GM23338 (cell line): ENCODE data around the gene MAST4. TPM values are rescaled to one million over a fixed set of nuclear protein-coding genes. Genes with fewer than 3 reads are reported as not detected.

Experiments
- ATAC-seq: fragments of 200-7000 bp; cut with Tn5 transposase; 3 replicates; pipeline ENCODE4 v1.9.1; 2020
- DNase-seq: peaks from one replicate; pipeline ENCODE4 v3.0.0-alpha.2; 2015; ENCODE audit warnings: low spot score
- H2AFZ ChIP-seq: fragments of 200-600 bp; sonication (generic); 2 replicates; pipeline ENCODE4 v1.8.0; 2016; ENCODE audit warnings: antibody characterized with exemption, mild to moderate bottlenecking, moderate library complexity
- H3F3A ChIP-seq: fragments of 200-600 bp; sonication (generic); replicated peaks from 2 replicates; pipeline ENCODE4 v1.8.0; 2017; ENCODE audit warnings: antibody characterized with exemption, mixed run types, low read depth
- H3K27ac ChIP-seq: fragments of 200-600 bp; sonication (generic); 2 replicates; pipeline ENCODE4 v1.6.1; 2016; ENCODE audit warnings: low read depth
- H3K27me3 ChIP-seq: fragments of 200-600 bp; sonication (generic); 2 replicates; pipeline ENCODE4 v1.8.0; 2016; ENCODE audit warnings: mild to moderate bottlenecking, mixed run types, moderate library complexity; ENCODE audit not compliant: insufficient read depth
- H3K36me3 ChIP-seq: fragments of 200-600 bp; sonication (generic); 2 replicates; pipeline ENCODE4 v1.8.0; 2016; ENCODE audit warnings: mild to moderate bottlenecking; ENCODE audit not compliant: insufficient read depth
- H3K4me1 ChIP-seq: fragments of 200-600 bp; sonication (generic); 2 replicates; pipeline ENCODE4 v1.8.0; 2016; ENCODE audit warnings: mild to moderate bottlenecking, moderate library complexity; ENCODE audit not compliant: insufficient read depth
- H3K4me2 ChIP-seq: fragments of 200-600 bp; sonication (generic); 2 replicates; pipeline ENCODE4 v1.7.1; 2017; ENCODE audit warnings: mixed run types
- H3K4me3 ChIP-seq: fragments of 200-600 bp; sonication (generic); 2 replicates; pipeline ENCODE4 v1.6.1; 2016; ENCODE audit warnings: mixed run types
- H3K79me2 ChIP-seq: fragments of 200-600 bp; sonication (generic); replicated peaks from 2 replicates; pipeline ENCODE4 v1.8.0; 2017; ENCODE audit warnings: mild to moderate bottlenecking; ENCODE audit not compliant: insufficient read depth
- H3K9me2 ChIP-seq: fragments of 200-600 bp; sonication (generic); 2 replicates; pipeline ENCODE4 v1.8.0; 2017; ENCODE audit not compliant: insufficient read depth
- H4K20me1 ChIP-seq: fragments of 200-600 bp; sonication (generic); replicated peaks from 2 replicates; pipeline ENCODE4 v1.8.0; 2017; ENCODE audit warnings: mild to moderate bottlenecking; ENCODE audit not compliant: insufficient read depth
- H3K27ac Mint-ChIP-seq: 2 replicates; pipeline ENCODE4 v1.8.0; 2020; ENCODE audit warnings: inconsistent platforms, mild to moderate bottlenecking, moderate library complexity, mixed read lengths
- H3K27me3 Mint-ChIP-seq: 3 replicates; pipeline ENCODE4 v1.8.0; 2022; ENCODE audit warnings: low read depth, mild to moderate bottlenecking, moderate library complexity, mixed read lengths, inconsistent platforms; ENCODE audit not compliant: insufficient read depth, poor library complexity
- H3K36me3 Mint-ChIP-seq: 3 replicates; pipeline ENCODE4 v1.8.0; 2021; ENCODE audit warnings: low read depth, mild to moderate bottlenecking, inconsistent platforms, moderate library complexity, mixed read lengths
- H3K4me1 Mint-ChIP-seq: 3 replicates; pipeline ENCODE4 v1.8.0; 2020; ENCODE audit warnings: mild to moderate bottlenecking, inconsistent platforms, mixed read lengths
- H3K4me3 Mint-ChIP-seq: 3 replicates; pipeline ENCODE4 v1.8.0; 2021; ENCODE audit warnings: moderate library complexity, mild to moderate bottlenecking, inconsistent platforms, mixed read lengths
- H3K9me3 Mint-ChIP-seq: 3 replicates; pipeline ENCODE4 v1.8.0; 2020; ENCODE audit warnings: moderate library complexity, mild to moderate bottlenecking, inconsistent platforms, mixed read lengths
- CREB1 ChIP-seq: fragments of 250-450 bp; sonication (Bioruptor Pico); IDR thresholded peaks from 2 replicates; pipeline ENCODE4 v1.5.0; 2020; ENCODE audit warnings: low read depth, mild to moderate bottlenecking, moderate library complexity
- CTCF ChIP-seq, 2 experiments: fragments of 200-600 bp in 1 of 2; sonication (generic) in 1 of 2; conservative IDR thresholded peaks; 2 replicates each; pipeline versions ENCODE4 v1.5.1 to v1.6.1; 2016 to 2017; ENCODE audit warnings: antibody characterized with exemption in 2 of 2, low read depth in 2 of 2, mild to moderate bottlenecking in 2 of 2, moderate library complexity in 1 of 2
- ETS1 ChIP-seq: IDR thresholded peaks from 2 replicates; pipeline ENCODE4 v1.6.1; 2016; ENCODE audit warnings: antibody characterized with exemption
- EZH2 ChIP-seq: fragments of 200-600 bp; sonication (generic); IDR thresholded peaks from one replicate; pipeline ENCODE4 v1.8.0; 2017; ENCODE audit warnings: antibody characterized with exemption, mild to moderate bottlenecking, low read depth; ENCODE audit not compliant: unreplicated experiment
- EZH2phosphoT487 ChIP-seq: fragments of 200-600 bp; sonication (generic); IDR thresholded peaks from one replicate; pipeline ENCODE4 v1.8.1; 2018; ENCODE audit warnings: antibody characterized with exemption; ENCODE audit not compliant: unreplicated experiment
- JUNB ChIP-seq: IDR thresholded peaks from one replicate; pipeline ENCODE4 v1.6.1; 2016; ENCODE audit warnings: antibody characterized with exemption; ENCODE audit not compliant: unreplicated experiment
- NANOG ChIP-seq: IDR thresholded peaks from 2 replicates; pipeline ENCODE4 v1.6.1; 2016; ENCODE audit warnings: antibody characterized with exemption, borderline replicate concordance
- POLR2AphosphoS5 ChIP-seq: IDR thresholded peaks from 2 replicates; pipeline ENCODE4 v1.6.1; 2016; ENCODE audit warnings: antibody characterized with exemption, low read depth
- REST ChIP-seq: IDR thresholded peaks from one replicate; pipeline ENCODE4 v1.6.1; 2018; ENCODE audit warnings: antibody characterized with exemption; ENCODE audit not compliant: unreplicated experiment
- STAT1 ChIP-seq: IDR thresholded peaks from one replicate; pipeline ENCODE4 v1.6.1; 2016; ENCODE audit warnings: antibody characterized with exemption; ENCODE audit not compliant: unreplicated experiment
- ZNF114 ChIP-seq: fragments of 250-450 bp; sonication (Bioruptor Pico); IDR thresholded peaks from 2 replicates; pipeline ENCODE4 v1.5.0; 2020; ENCODE audit warnings: mild to moderate bottlenecking, moderate library complexity
- ZNF331 ChIP-seq: fragments of 250-450 bp; sonication (Bioruptor Pico); IDR thresholded peaks from 2 replicates; pipeline ENCODE4 v1.5.0; 2020; ENCODE audit warnings: low read depth, mild to moderate bottlenecking, moderate library complexity
- ZNF462 ChIP-seq: fragments of 250-450 bp; sonication (Bioruptor Pico); IDR thresholded peaks from 2 replicates; pipeline ENCODE4 v1.5.0; 2020; ENCODE audit warnings: mild to moderate bottlenecking, moderate library complexity
- polyA plus RNA-seq: library from polyadenylated mRNA; unstranded; fragments of >200 nt; fragmentation: Nextera tagmentation; extraction: Ambion mirVana; gene quantifications from 2 replicates; pipeline ENCODE4 v1.2.1, GENCODE V29; 2016
- total RNA-seq: library from RNA; depleted of rRNA; stranded (reverse); fragments of >200 nt; shearing (Covaris generic); gene quantifications from 2 replicates; pipeline ENCODE4 v1.2.3, GENCODE V29; 2014

The MAST4 gene
- total and polyA plus RNA-seq, 2 experiments from 2014 or later: 3.6 to 8.5 TPM

- Mint-ChIP-seq H3K36me3 (no peaks in the 10 kb centered on the region), H3K9me3 (no peaks in the 10 kb centered on the region), H3K27ac (no peak overlapping the region), H3K4me1 (peaks cover 26% of the 10 kb centered on the region), H3K27me3 (no peaks in the 10 kb centered on the region), H3K4me3 (no peak overlapping the region)
- H3F3A ChIP-seq: no peaks in the 10 kb centered on the region
- no peaks in the 10 kb centered on the region for H3K36me3 ChIP-seq
- DNase-seq (no peak), ATAC-seq (no peak)
- no peak overlapping the region for H3K4me2 ChIP-seq
- no peaks in the 10 kb centered on the region for H3K79me2 ChIP-seq
- no peak overlapping the region for H2AFZ ChIP-seq
- peaks cover 60% of the 10 kb centered on the region for H3K27me3 ChIP-seq
- H3K4me3 ChIP-seq: no peak overlapping the region
- TF ChIP-seq ZNF331 (CRISPR knock-in tag) (no peak), EZH2 (no peak), STAT1 (no peak), CTCF (conservative IDR thresholded peaks at IDR 0.05; ENCODE audit: low read depth in 2 of 2) (no peak), CREB1 (no peak), EZH2phosphoT487 (no peak), ZNF114 (CRISPR knock-in tag) (no peak), REST (no peak), NANOG (no peak), ZNF462 (CRISPR knock-in tag) (no peak), POLR2AphosphoS5 (no peak), ETS1 (no peak), JUNB (no peak)
- H4K20me1 ChIP-seq: peaks cover 5% of the 10 kb centered on the region; the same call in 1 of the 2 replicates
- H3K9me2 ChIP-seq: no peaks in the 10 kb centered on the region
- peaks cover 17% of the 10 kb centered on the region for H3K4me1 ChIP-seq
- H3K27ac ChIP-seq: no peak overlapping the region
These were observed 447.8 kb downstream of the MAST4 start for GRCh38 chr5:67043796-67044511.
